Effector memory CD4-positive, alpha-beta T cell (primary cell): ENCODE data around the gene SLC5A11.

Source experiments
- DNase-seq, 3 donors: peaks; one replicate each; pipeline ENCODE4 v3.0.0-alpha.2; 2020
- H3K27ac ChIP-seq: 2 replicates; pipeline ENCODE4 v1.7.0; 2013; ENCODE audit warnings: mild to moderate bottlenecking, low read length, moderate library complexity; ENCODE audit not compliant: insufficient read depth, poor library complexity, severe bottlenecking
- H3K27me3 ChIP-seq: replicated peaks from 2 replicates; pipeline ENCODE4 v1.7.0; 2013; ENCODE audit warnings: mild to moderate bottlenecking, low read length; ENCODE audit not compliant: insufficient read depth, control insufficient read depth, poor library complexity, severe bottlenecking
- H3K36me3 ChIP-seq: 2 replicates; pipeline ENCODE4 v1.7.0; 2013; ENCODE audit warnings: mild to moderate bottlenecking, low read length, moderate library complexity; ENCODE audit not compliant: control insufficient read depth, insufficient read depth
- H3K4me1 ChIP-seq: 2 replicates; pipeline ENCODE4 v1.7.0; 2013; ENCODE audit warnings: low read length, mild to moderate bottlenecking; ENCODE audit not compliant: control insufficient read depth, insufficient read depth, poor library complexity, severe bottlenecking
- H3K4me3 ChIP-seq: 2 replicates; pipeline ENCODE4 v1.7.0; 2013; ENCODE audit warnings: low read length, low read depth, mild to moderate bottlenecking; ENCODE audit not compliant: insufficient read depth, poor library complexity, severe bottlenecking
- H3K9me3 ChIP-seq: 2 replicates; pipeline ENCODE4 v1.7.0; 2013; ENCODE audit warnings: mild to moderate bottlenecking, low read length, moderate library complexity; ENCODE audit not compliant: control insufficient read depth

Gene SLC5A11

GRCh38 chr16:24931091-24931490 lies 85.3 kb downstream of the SLC5A11 start:
- Histone ChIP-seq H3K4me1 (no peaks in the 10 kb centered on the region), H3K36me3 (peaks cover 58% of the 10 kb centered on the region), H3K27ac (no peak overlapping the region), H3K4me3 (no peak overlapping the region), H3K9me3 (no peaks in the 10 kb centered on the region), H3K27me3 (no peaks in the 10 kb centered on the region)
- no peak for DNase-seq

GRCh38 chr16:24935336-24935735 lies 89.6 kb downstream of the SLC5A11 start:
- no peaks in the 10 kb centered on the region for H3K9me3 ChIP-seq
- H3K4me3 ChIP-seq = no peak overlapping the region
- H3K4me1 ChIP-seq = no peaks in the 10 kb centered on the region
- peaks cover 66% of the 10 kb centered on the region for H3K36me3 ChIP-seq
- no peaks in the 10 kb centered on the region for H3K27me3 ChIP-seq
- DNase-seq = no peak
- no peak overlapping the region for H3K27ac ChIP-seq

GRCh38 chr16:24936151-24936550 lies 90.4 kb downstream of the SLC5A11 start:
- no peaks in the 10 kb centered on the region for H3K27me3 ChIP-seq
- H3K4me1 ChIP-seq = no peaks in the 10 kb centered on the region
- peaks cover 68% of the 10 kb centered on the region for H3K36me3 ChIP-seq
- H3K9me3 ChIP-seq = no peaks in the 10 kb centered on the region
- H3K4me3 ChIP-seq = no peak overlapping the region
- DNase-seq = no peak
- H3K27ac ChIP-seq = no peak overlapping the region

- Histone ChIP-seq H3K27me3 (no peaks in the 10 kb centered on the region), H3K4me1 (no peaks in the 10 kb centered on the region), H3K36me3 (peaks cover 57% of the 10 kb centered on the region), H3K27ac (no peak overlapping the region), H3K4me3 (no peak overlapping the region), H3K9me3 (no peaks in the 10 kb centered on the region)
- DNase-seq = no peak
Observed at GRCh38 chr16:24939224-24939623, 93.5 kb downstream of the SLC5A11 start.

- no peak for DNase-seq
- H3K4me3 ChIP-seq = no peak overlapping the region
- no peaks in the 10 kb centered on the region for H3K27me3 ChIP-seq
- H3K9me3 ChIP-seq = no peaks in the 10 kb centered on the region
- H3K36me3 ChIP-seq = peaks cover 52% of the 10 kb centered on the region
- H3K27ac ChIP-seq = no peak overlapping the region
- H3K4me1 ChIP-seq = no peaks in the 10 kb centered on the region
Observed at GRCh38 chr16:24939738-24940137, 94.0 kb downstream of the SLC5A11 start.

GRCh38 chr16:24943471-24943870 lies 97.7 kb downstream of the SLC5A11 start:
- Histone ChIP-seq H3K4me3 (no peak overlapping the region), H3K4me1 (no peaks in the 10 kb centered on the region), H3K9me3 (no peaks in the 10 kb centered on the region), H3K27ac (no peak overlapping the region), H3K27me3 (no peaks in the 10 kb centered on the region), H3K36me3 (peaks cover 62% of the 10 kb centered on the region)
- DNase-seq = no peak

- Histone ChIP-seq H3K27me3 (no peaks in the 10 kb centered on the region), H3K27ac (no peak overlapping the region), H3K36me3 (peaks cover 56% of the 10 kb centered on the region), H3K4me3 (no peak overlapping the region), H3K9me3 (no peaks in the 10 kb centered on the region), H3K4me1 (no peaks in the 10 kb centered on the region)
- no peak for DNase-seq
Observed at GRCh38 chr16:24944206-24944605, 98.4 kb downstream of the SLC5A11 start.

- peaks cover 48% of the 10 kb centered on the region for H3K36me3 ChIP-seq
- H3K9me3 ChIP-seq = no peaks in the 10 kb centered on the region
- H3K4me3 ChIP-seq = no peak overlapping the region
- H3K4me1 ChIP-seq = no peaks in the 10 kb centered on the region
- H3K27ac ChIP-seq = no peak overlapping the region
- DNase-seq = no peak
- H3K27me3 ChIP-seq = no peaks in the 10 kb centered on the region
Observed at GRCh38 chr16:24946155-24946554, 100.4 kb downstream of the SLC5A11 start.

- no peak overlapping the region for H3K4me3 ChIP-seq
- H3K27me3 ChIP-seq = no peaks in the 10 kb centered on the region
- no peak for DNase-seq
- H3K36me3 ChIP-seq = peaks cover 69% of the 10 kb centered on the region
- no peaks in the 10 kb centered on the region for H3K9me3 ChIP-seq
- no peak overlapping the region for H3K27ac ChIP-seq
- no peaks in the 10 kb centered on the region for H3K4me1 ChIP-seq
Observed at GRCh38 chr16:24950275-24950674, 104.5 kb downstream of the SLC5A11 start.

- H3K4me3 ChIP-seq = no peak overlapping the region
- H3K9me3 ChIP-seq = no peaks in the 10 kb centered on the region
- peaks cover 76% of the 10 kb centered on the region for H3K36me3 ChIP-seq
- no peaks in the 10 kb centered on the region for H3K4me1 ChIP-seq
- H3K27me3 ChIP-seq = no peaks in the 10 kb centered on the region
- H3K27ac ChIP-seq = no peak overlapping the region
- no peak for DNase-seq
Observed at GRCh38 chr16:24953306-24953705, 107.5 kb downstream of the SLC5A11 start.

- H3K27me3 ChIP-seq = no peaks in the 10 kb centered on the region
- H3K4me1 ChIP-seq = no peaks in the 10 kb centered on the region
- H3K4me3 ChIP-seq = no peak overlapping the region
- no peak for DNase-seq
- H3K9me3 ChIP-seq = no peaks in the 10 kb centered on the region
- no peak overlapping the region for H3K27ac ChIP-seq
- H3K36me3 ChIP-seq = peaks cover 80% of the 10 kb centered on the region
Observed at GRCh38 chr16:24953721-24954120, 108.0 kb downstream of the SLC5A11 start.
